ENCODE measurements around the gene KRTAP3-1. TPM values are rescaled to one million over a fixed set of nuclear protein-coding genes. Genes with fewer than 3 reads are reported as not detected.

Gene KRTAP3-1
- total RNA-seq, 1 donor from 2014 or later = not detected

DNA sequence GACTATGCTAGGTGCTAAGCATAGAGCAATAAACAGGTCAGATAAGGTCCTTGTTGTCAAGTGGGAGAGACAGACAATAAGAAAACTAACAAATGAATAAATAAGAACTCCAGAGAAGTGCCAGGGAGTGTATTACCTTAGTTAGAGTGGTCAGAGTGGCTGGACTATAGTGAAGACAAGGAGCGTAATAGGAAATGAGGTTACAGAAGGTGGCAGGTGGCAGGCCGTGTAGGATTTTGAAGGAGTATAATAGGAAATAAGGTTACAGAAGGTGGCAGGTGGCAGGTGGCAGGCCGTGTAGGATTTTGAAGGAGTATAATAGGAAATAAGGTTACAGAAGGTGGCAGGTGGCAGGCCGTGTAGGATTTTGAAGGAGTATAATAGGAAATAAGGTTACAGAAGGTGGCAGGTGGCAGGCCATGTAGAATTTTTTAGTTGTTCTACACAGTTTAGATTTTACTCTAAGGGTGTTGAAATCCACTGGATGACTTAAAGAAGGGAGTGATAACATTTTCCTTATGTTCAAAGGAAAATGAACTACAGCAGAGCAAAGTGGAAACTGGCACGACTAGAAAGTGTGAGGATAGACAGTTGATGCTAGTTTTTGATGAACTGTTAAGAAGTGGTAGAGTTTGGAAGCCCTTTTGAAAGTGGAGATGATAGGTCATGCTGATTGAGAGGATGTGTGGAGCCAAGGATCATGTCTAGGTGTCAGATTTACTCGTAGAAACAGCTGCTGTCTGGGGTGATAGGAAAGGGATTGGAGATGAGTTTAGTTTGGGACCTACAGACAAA lies 3.6 kb upstream of the KRTAP3-1 start:
- TF ChIP-seq, protein P1, sequence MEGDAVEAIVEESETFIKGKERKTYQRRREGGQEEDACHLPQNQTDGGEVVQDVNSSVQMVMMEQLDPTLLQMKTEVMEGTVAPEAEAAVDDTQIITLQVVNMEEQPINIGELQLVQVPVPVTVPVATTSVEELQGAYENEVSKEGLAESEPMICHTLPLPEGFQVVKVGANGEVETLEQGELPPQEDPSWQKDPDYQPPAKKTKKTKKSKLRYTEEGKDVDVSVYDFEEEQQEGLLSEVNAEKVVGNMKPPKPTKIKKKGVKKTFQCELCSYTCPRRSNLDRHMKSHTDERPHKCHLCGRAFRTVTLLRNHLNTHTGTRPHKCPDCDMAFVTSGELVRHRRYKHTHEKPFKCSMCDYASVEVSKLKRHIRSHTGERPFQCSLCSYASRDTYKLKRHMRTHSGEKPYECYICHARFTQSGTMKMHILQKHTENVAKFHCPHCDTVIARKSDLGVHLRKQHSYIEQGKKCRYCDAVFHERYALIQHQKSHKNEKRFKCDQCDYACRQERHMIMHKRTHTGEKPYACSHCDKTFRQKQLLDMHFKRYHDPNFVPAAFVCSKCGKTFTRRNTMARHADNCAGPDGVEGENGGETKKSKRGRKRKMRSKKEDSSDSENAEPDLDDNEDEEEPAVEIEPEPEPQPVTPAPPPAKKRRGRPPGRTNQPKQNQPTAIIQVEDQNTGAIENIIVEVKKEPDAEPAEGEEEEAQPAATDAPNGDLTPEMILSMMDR (IDR thresholded peaks at IDR 0.05; ENCODE audit: insufficient read depth, low read length, poor library complexity, severe bottlenecking) = no peak
- Histone ChIP-seq H3K27me3 (ENCODE audit: control insufficient read depth, insufficient read depth, low read length) (no peaks in the 10 kb centered on the region), H3K4me3 (ENCODE audit: low read depth, low read length) (no peak overlapping the region), H3K36me3 (ENCODE audit: control insufficient read depth, insufficient read depth, low read length) (no peaks in the 10 kb centered on the region)
- DNase-seq (ENCODE audit: low read depth) = no peak

DNA sequence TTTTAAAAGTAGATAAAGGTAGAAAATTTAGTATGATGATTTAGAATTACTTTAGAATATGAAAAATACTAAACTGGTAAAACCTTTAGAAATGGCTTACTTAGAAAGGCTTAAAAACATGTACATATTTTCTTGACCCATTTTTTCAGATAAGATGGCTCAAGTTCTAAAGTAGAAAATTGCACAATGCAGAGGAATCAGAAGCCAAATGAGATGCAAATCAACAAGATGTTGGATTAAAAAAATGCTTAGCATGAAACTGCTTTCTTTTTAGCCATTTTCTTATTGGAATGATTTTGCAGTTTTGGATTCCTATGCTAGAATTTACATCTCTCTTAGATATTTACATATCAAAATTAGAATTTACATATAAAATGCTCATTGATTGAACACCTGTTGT lies 1.5 kb upstream of the KRTAP3-1 start:
- H3K4me3 ChIP-seq (ENCODE audit: low read depth, low read length) = no peak overlapping the region
- TF ChIP-seq, protein P1 (IDR thresholded peaks at IDR 0.05; ENCODE audit: insufficient read depth, low read length, poor library complexity, severe bottlenecking) = no peak
- no peaks in the 10 kb centered on the region for H3K36me3 ChIP-seq (ENCODE audit: control insufficient read depth, insufficient read depth, low read length)
- DNase-seq (ENCODE audit: low read depth) = no peak
- no peaks in the 10 kb centered on the region for H3K27me3 ChIP-seq (ENCODE audit: control insufficient read depth, insufficient read depth, low read length)

DNA sequence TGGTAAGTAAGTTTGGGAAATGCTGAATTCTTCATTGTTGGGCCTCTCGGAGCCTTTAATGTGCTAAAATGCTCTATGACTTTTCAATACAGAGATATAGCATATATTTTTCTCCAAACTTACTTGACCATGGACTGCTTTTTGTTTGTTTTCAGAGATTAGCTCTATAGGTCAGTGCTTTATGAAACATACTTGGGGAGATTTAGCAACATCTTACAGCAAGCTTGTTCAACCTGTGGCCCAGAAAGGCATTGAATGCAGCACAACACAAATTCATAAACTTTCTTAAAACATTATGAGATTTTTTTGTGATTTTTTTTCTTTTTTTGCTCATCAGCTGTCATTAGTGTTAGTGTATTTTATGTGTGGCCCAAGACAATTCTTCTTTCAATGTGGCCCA lies 1.0 kb upstream of the KRTAP3-1 start:
- TF ChIP-seq, protein P1 (IDR thresholded peaks at IDR 0.05; ENCODE audit: insufficient read depth, low read length, poor library complexity, severe bottlenecking) = no peak
- Histone ChIP-seq H3K4me3 (ENCODE audit: low read depth, low read length) (no peak overlapping the region), H3K36me3 (ENCODE audit: control insufficient read depth, insufficient read depth, low read length) (no peaks in the 10 kb centered on the region), H3K27me3 (ENCODE audit: control insufficient read depth, insufficient read depth, low read length) (no peaks in the 10 kb centered on the region)
- no peak for DNase-seq (ENCODE audit: low read depth)

DNA sequence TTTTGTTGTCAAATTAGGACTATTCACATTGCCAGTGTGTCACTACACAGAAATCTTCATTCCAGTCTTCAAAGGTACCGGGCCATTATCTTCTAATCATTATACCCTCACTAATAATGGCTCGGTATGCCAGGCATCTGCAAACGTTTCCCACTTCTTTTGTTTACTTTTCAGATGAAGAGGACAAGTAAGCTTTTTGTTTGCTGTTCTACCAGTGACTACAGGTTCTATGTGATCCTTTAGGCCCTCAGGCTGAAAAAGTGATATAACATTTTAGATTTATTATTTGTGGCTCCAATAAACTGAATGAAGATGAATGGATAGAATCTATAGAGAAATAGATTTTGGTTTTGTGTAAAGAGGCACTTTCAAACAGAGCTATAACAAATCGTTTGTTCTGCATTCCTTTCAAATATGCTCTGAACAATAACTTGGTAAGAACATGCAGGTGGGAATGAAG lies 403 bp upstream of the KRTAP3-1 start:
- no peak overlapping the region for H3K4me3 ChIP-seq (ENCODE audit: low read depth, low read length)
- no peaks in the 10 kb centered on the region for H3K27me3 ChIP-seq (ENCODE audit: control insufficient read depth, insufficient read depth, low read length)
- no peaks in the 10 kb centered on the region for H3K36me3 ChIP-seq (ENCODE audit: control insufficient read depth, insufficient read depth, low read length)
- TF ChIP-seq, protein P1 (IDR thresholded peaks at IDR 0.05; ENCODE audit: insufficient read depth, low read length, poor library complexity, severe bottlenecking) = no peak
- DNase-seq (ENCODE audit: low read depth) = no peak

DNA sequence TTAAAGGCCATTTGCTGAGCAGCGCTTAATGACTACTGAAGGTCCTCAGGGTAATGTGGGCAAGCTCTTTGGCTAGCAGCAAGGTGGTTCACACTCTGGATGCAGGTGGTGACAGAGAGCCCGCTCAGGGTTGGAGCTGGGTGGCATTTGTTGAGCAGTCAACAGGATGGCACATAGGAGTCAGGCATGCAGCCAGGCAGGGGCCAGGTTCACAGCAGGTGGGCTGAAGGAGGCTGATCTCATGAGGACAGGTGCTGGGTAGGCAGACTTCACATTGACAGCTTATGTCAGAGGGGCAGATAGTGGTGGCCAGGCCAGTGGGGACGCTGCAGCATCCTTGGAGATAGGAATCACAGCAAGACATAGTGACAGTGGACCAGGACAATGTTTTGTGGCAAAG lies 4.5 kb downstream of the KRTAP3-1 start:
- Histone ChIP-seq H3K27me3 (ENCODE audit: control insufficient read depth, insufficient read depth, low read length) (no peaks in the 10 kb centered on the region), H3K36me3 (ENCODE audit: control insufficient read depth, insufficient read depth, low read length) (no peaks in the 10 kb centered on the region), H3K4me3 (ENCODE audit: low read depth, low read length) (no peak overlapping the region)
- TF ChIP-seq, protein P1 (IDR thresholded peaks at IDR 0.05; ENCODE audit: insufficient read depth, low read length, poor library complexity, severe bottlenecking) = no peak
- DNase-seq (ENCODE audit: low read depth) = no peak

DNA sequence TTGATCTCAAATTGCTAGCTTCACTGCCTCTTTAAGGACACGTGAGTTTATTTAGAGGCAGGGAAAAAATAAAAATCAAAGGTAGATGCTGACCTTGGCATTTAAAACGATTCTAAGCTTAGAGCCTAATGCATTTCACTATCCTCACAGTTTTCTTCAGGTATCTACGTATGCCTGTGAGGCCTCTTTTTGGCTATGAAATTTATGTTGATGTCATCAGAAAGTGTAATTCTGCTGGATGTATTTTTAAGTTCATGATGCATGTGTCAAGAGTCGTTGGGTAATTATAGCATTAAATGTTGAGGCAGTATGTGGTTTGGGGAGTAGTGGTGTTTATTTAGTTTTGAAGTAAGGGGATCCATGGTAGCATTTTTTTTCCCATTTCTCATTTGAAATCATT lies 5.0 kb downstream of the KRTAP3-1 start:
- no peaks in the 10 kb centered on the region for H3K36me3 ChIP-seq (ENCODE audit: control insufficient read depth, insufficient read depth, low read length)
- TF ChIP-seq, protein P1 (IDR thresholded peaks at IDR 0.05; ENCODE audit: insufficient read depth, low read length, poor library complexity, severe bottlenecking) = no peak
- no peak overlapping the region for H3K4me3 ChIP-seq (ENCODE audit: low read depth, low read length)
- no peak for DNase-seq (ENCODE audit: low read depth)
- H3K27me3 ChIP-seq (ENCODE audit: control insufficient read depth, insufficient read depth, low read length) = no peaks in the 10 kb centered on the region
